Activated CD4-positive, alpha-beta T cell treated with anti-CD3 and anti-CD28 coated beads, Interleukin-2, Interleukin-4, amounts not matched to agents 100 ng/mL and 50 ng/mL, durations not matched to agents 16 hours and 8 hours (primary cell): ENCODE measurements around the gene URB1.
"Not testable (repeated sequence)": the region's sequence is repeated elsewhere in the genome, so short reads cannot be mapped to it uniquely, and the experiment has no call there.

Experiments
- DNase-seq: peaks from one replicate; pipeline ENCODE4 v3.0.0-alpha.2; 2020; ENCODE audit warnings: low spot score

Gene URB1

GRCh38 chr21:32372755-32373154, 20.1 kb downstream of the URB1 start:
- DNase-seq: no peak

DNA sequence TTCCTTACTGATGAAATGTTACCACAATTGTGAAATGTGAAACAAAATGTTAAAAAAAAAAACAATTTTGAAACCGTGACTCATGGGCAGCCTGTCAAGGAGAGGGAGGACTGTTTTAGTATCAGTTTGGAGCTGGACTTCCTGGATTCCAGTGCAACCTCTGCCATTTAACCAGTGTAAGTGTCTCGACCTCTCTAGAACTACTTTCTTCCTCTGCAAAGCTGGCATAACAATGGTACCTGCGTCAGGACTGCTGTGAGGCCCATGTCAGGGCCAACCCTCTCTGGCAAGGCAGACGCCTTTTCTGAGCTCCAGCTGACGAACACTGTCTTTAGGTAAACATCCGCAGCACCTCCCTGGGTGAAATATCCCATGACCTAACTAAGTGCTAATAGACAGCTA, 20.9 kb downstream of the URB1 start:
- DNase-seq: peak; percentile 31

DNA sequence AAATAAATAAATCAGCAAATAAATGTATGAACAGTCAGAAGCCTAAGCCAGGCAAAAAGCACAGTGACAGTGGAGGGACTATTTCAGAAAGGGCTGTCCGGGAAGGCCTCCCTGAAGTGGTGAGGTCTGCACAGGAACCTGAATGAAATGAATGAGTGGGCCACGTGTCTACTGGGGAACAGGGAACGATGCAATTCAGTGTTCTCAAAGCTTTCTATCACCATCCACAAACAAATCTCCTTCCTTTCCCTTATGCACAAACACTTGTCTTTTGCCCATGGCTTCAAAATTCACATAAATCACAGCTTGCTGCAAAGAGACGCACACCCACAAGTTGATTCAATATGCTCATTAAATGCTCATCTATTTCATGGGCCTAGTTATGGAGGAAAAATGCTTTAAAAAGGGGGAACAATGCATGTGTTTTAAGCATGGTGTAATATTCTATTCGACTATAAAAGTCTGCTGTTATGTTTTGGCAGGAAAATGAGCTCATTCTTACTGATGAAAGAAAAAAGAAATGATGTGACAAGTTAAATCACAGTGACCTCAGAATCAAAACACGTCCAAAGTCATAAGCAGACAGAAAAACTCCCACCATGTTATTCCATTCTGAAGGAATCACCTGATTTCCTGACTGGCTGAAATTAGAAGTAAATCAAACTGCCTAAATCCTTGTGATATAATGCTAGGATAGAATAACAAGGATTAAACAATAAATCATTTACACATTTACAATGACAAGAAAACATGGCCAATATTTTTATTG, 21.6 kb downstream of the URB1 start:
- DNase-seq: no peak

DNA sequence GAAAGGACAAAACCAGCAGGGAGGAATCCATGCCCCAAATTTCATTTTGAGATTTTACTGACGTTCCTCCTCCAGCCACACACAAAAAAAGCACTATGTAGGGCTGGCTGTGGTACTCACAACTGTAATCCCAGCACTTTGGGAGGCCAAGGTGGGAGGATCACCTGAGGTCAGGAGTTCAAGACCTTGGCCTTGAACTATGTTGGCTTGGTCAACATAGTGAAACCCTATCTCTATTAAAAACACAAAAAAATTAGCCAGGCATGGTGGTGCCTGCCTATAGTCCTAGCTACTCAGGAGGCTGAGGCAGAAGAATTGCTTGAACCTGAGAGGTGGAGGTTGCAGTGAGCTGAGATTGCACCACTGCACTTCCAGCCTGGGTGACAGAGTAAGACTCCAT, 23.9 kb downstream of the URB1 start:
- DNase-seq: not testable (repeated sequence)

- DNase-seq: no peak
These were observed 24.4 kb downstream of the URB1 start for GRCh38 chr21:32368386-32368785.

DNA sequence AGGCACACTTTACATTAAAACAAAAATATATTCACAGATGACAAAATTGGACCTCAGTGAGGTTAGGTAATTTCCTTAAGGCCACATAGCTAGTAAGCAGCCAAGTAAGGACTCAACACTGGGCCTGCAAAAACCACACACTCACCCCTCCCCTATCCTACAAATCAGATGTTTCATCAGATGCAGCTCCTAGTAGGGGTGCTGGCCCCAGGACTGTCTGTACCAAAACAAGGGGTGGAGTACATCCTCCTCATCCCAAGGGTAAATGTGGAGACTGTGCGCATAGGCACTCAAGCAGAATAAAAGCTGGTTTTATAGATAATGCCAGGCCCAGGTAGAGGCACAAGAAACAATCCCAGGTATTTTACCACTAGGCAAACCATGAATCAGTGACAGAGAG, 25.7 kb downstream of the URB1 start:
- DNase-seq: no peak

DNA sequence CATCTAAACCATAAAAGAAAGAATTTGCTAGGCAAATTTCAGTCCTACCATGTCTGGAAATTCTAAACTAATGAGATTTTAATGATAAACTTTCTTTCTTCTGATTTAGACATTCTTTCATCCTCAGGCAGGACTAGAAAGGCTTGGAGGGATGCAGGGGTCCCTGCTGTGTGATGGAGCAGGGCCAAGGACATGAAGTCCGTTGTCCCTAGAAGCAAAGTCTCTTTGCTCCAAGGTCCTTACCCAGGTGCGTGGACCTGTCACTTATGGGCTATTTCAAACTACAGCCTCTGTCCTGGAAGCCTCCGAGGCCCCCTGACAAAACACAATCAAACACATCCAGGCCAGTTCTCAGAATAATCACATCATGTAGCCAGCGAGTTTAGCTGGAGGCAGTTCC, 26.6 kb downstream of the URB1 start:
- DNase-seq: no peak

DNA sequence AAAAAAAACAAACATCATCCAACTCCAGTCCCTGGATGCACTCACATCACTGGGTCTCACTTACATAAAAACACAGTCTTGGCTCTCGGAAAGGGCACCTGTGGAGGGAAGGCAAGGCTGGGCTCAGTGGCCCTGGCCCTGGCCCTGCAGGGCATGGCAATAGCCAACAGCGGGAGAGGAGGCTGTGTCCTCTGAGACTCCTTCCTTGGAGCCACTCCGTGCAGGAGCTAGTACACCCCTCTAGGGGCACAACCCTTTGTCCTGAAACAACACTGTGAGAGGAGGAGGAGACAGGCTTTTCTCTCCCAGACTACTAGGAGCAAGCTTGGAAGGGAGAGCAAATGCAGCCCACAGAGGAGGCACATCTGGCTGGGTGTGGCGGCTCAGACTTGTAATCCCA, 28.0 kb downstream of the URB1 start:
- no peak for DNase-seq

DNA sequence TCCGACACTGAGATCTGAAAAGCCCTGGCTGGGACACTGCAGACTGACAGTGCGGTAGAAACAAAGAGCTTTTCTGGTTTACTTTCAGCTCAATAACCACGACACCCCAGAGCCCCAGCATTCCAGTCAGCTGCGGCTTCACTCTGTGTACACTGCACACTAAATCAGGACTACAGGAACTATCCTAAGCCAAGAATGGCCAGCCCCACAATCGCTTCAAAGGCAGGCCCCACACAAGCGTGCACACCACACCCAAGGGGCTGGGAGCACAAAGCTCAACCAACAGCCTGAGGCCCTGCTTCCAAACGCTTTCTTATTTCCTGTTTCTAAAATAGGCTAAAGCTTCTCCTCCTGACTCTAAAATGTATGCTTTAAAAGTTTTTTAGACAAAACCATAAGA, 28.4 kb downstream of the URB1 start:
- DNase-seq: no peak

DNA sequence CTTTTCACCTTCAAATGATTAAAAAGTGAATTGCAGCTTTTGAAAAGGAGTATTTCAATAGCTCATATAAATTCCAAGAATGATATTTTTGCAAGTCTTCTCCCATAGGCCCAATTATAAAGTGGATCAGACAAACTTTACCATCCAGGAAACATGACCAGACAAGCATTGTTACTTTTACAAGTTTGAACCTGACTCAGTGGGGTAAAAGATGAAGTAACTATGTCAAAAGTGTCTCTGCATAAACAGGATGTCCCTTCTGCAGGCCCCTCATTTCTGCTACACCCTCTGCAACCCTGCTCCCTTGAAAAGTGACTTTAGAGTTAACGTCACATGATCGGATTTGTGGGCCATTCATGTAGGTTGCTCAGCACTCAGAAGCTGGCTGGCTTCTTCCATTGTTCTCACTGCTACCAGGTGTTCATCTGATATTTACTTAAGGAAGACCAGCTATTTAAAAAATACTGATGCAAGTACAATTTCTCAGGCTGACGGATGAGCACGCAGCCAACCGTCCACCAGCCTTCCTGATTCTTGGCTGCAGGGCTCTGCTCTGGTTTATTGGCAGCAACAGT, 32.3 kb downstream of the URB1 start:
- DNase-seq: no peak

DNA sequence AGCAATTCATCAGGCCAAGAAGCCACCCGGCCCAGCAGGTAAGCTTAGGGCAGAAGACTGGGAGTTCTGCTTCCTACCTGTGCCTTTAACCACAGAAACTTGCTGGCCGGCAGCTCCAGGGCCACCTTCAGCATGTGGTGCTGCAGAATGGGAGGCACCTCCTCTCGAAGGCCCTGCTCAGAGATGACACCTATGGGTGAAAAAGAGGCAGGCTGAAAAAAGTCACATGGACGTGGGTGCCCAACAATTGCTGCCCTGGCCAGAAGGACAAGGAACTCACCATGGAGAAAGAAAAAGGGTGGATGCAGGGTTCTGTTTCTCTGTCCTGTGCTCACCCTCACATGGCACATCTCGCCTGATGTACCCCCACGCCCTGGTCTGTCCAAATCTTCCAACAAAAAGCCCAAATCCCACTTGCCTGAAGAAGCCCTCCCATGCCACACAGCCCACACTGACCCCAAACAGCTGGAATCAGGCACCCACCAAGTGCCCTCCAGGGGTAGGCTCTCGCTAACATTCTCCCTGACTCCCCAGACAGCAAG, 33.0 kb downstream of the URB1 start:
- DNase-seq: no peak

DNA sequence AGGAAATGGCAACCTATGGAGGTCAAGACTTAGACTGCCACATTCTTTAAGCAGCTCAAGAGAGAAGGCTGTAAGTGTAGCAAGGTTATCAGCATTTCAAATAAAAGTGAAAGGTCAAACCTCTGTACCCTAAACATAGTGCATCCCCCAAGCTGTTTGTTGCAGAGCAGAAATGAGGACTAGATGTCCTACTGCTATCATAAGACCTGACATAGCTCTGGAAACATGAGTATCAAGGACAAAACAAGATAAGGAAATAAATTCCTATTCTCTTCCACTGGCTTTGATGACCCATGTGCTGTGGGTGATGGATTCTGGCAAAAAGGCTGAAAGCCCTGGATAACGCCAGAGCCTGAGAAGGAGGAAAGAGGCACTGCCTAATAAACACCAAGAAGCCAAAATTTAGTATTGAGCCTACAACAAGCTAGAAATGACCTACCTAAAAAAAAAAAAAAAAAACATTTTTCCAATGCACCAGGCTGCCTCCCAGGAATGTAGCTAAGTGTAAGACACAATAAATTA, 35.9 kb downstream of the URB1 start:
- no peak for DNase-seq

- DNase-seq: no peak
These were observed 39.7 kb downstream of the URB1 start for GRCh38 chr21:32353002-32353711.

DNA sequence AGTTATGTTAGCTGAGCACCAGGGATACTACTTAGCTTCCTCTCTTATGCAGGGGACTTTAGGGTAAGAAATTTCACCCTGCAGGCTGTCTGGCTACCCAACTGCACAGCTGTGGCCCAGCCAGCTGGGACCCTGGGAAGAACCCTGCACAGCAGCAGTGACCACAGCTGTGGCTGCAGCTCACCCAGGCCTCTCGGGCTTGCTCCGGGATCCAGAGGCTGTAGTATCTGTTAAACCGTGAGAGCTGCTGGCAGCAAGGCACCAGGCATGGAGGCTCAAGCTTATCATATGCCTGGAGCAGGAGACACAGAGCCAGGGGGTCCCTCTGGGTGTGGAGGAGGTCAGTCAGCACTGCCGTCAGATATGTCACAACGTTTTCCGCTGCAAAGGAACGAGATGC, 40.3 kb downstream of the URB1 start:
- no peak for DNase-seq

- no peak for DNase-seq
These were observed 41.4 kb downstream of the URB1 start for GRCh38 chr21:32351428-32351827.

DNA sequence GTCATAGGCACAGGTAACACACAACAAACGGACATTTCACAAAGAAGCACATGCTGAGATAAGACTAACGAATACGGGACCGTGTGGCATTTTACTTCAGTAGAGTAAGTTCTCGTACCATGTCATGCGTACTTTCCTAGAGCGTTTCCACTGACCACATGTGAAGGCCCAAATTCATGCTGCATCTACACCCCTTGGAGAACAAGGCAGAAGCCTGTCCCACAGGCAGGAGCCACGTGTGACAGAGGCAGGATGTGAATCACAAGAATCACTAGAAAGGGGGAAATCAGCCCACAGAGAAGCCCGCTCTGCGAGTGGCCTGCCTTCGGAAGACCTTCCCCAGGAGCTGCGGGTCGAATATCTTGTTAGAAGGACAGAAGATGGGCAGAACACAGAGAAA, 41.8 kb downstream of the URB1 start:
- DNase-seq: no peak

DNA sequence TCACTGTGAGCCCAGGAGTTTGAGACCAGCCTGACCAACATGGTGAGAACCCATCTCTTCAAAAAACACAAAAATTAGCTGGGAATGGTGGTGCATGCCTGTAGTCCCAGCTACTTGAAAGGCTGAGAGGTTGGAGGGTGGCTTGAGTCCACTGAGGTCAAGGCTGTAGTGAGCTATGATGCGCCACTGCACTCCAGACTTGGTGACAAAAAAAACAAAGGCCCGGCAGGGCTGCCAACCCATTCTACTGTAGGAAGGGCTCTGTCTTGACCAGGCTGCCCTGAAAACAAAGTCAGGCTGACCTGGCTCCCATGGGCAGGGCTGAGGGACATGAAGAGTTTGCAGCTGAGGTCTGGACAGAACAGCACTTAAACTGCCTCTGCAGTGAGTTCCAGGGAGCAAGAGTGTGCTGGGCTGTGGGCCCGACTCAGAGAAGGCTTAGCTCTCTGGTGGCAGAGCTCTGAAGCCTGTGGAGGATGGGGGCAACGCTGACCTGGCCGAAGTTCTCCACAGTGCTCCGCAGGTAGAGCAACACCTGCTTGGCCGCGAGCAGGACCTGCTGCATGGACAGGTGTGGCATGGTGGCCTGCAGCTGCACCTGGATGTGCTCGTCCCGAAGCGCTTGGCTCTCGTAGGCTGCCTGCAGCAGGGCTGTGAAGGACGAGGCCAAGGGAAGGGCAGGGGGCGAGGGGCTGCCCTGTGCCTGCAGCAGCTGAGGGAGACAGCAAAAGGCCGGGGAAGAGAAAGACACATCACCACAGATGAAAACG, 42.4 kb downstream of the URB1 start:
- no peak for DNase-seq

- DNase-seq: no peak
These were observed 43.4 kb downstream of the URB1 start for GRCh38 chr21:32349333-32349944.

DNA sequence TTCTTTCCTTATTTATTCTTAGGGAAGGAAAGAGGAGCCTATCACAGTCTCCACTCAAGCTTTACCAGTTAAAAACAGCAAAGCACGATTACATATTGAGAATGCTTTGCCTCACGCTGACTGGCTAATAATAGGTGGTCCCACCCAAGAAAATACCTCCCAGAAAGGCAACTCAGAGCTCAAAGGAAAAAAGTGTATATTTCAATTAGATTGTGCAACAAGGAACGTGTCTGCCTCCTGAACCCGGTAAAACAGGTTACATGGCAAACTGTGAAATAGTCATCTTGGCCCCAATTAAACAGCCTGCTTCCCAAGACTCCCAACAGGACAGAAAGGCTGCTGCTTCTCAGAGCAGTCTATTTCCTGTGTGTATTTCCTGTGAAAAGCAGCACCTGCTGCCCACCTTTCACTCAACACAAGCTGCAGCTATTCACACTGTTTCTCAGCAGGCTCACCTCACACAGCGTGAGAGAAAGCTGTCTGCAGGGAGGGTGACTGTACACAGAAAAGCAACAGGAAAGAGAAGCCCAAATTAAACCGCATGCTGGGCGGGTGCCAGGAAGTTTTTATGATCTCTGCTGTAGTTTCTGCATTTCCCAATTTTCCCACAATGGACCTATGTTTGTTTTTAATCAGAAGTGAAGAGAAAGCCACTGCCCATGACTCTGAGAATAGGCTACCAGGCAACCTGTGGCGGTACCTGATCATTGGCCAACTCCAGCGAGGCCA, 44.0 kb downstream of the URB1 start:
- no peak for DNase-seq

DNA sequence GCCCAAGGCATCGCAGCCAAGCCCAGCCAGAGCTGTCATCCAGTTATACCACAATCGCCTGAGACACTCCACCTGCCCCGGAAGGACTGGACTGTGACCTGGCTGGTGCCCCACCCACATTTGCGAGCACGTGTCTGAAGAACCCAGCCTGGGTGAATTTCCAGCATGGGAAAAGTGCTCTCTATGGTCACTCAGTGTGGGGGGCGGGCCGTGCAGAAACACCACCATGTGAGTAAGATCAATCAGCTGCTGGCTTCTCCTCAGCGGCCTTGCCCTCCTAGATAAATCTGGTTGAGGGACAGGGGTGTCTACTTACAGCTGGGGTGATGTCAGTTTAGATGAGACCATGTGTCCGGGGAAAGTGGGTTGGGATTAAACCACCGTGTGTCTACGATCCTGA, 44.8 kb downstream of the URB1 start:
- DNase-seq: no peak

GRCh38 chr21:32347351-32347750, 45.5 kb downstream of the URB1 start:
- no peak for DNase-seq
